HG03571 (cell line): ENCODE results near the gene NAA80.
"Not testable (repeated sequence)": the region's sequence is repeated elsewhere in the genome, so short reads cannot be mapped to it uniquely, and the experiment has no call there.

ENCODE experiments used
- ATAC-seq: cut with Tn5 transposase; IDR thresholded peaks from one replicate; pipeline ENCODE4 v1.9.1; 2021; ENCODE audit not compliant: unreplicated experiment

NAA80 gene

GRCh38 chr3:50316657-50317242 is 17.5 kb upstream of the NAA80 start:
- ATAC-seq = no peak

GRCh38 chr3:50314816-50315215 is 15.6 kb upstream of the NAA80 start:
- ATAC-seq = no peak

- no peak for ATAC-seq
Measured at GRCh38 chr3:50314342-50314741, 15.1 kb upstream of the NAA80 start.

GRCh38 chr3:50312041-50312440 is 12.8 kb upstream of the NAA80 start:
- ATAC-seq = not testable (repeated sequence)

GRCh38 chr3:50304601-50305000 is 5.4 kb upstream of the NAA80 start:
- ATAC-seq = no peak

- no peak for ATAC-seq
Measured at GRCh38 chr3:50303013-50303815, 4.0 kb upstream of the NAA80 start, which contains the start of gene HYAL1. Gene HYAL1 (minus strand): TSS chr3:50303574. CDS start chr3:50302956, 618 bp downstream.

GRCh38 chr3:50302095-50303012 is 3.1 kb upstream of the NAA80 start:
- ATAC-seq = no peak

- ATAC-seq = no peak
Measured at GRCh38 chr3:50300681-50301254, 1.6 kb upstream of the NAA80 start.

- ATAC-seq = no peak
Measured at GRCh38 chr3:50299929-50300680, 900 bp upstream of the NAA80 start.

- ATAC-seq = no peak
Measured at GRCh38 chr3:50299638-50299928, 378 bp upstream of the NAA80 start.

- no peak for ATAC-seq
Measured at GRCh38 chr3:50297896-50298725, 1.1 kb downstream of the NAA80 start.

- ATAC-seq = no peak
Measured at GRCh38 chr3:50297384-50297775, 1.8 kb downstream of the NAA80 start.

GRCh38 chr3:50296721-50297383 is 2.4 kb downstream of the NAA80 start:
- ATAC-seq = no peak

GRCh38 chr3:50295553-50296431 is 3.4 kb downstream of the NAA80 start:
- ATAC-seq = no peak

GRCh38 chr3:50294492-50295403 is 4.5 kb downstream of the NAA80 start:
- ATAC-seq = no peak

GRCh38 chr3:50294089-50294488 is 5.1 kb downstream of the NAA80 start:
- no peak for ATAC-seq

- ATAC-seq = no peak
Measured at GRCh38 chr3:50293079-50293801, 6.0 kb downstream of the NAA80 start.
